Lower leg skin (tissue), 4 donors: ENCODE measurements around the gene MVP. TPM values are rescaled to one million over a fixed set of nuclear protein-coding genes. Genes with fewer than 3 reads are reported as not detected.
A peak's percentile ranks its signal among the peaks of the same experiment; 100 is the strongest.

Experiments used
- DNase-seq, 2 donors: peaks; one replicate each; pipeline ENCODE4 v3.0.0-alpha.2; 2019; ENCODE audit warnings: low spot score in 2 of 2
- H3K4me3 ChIP-seq: fragments of 200-600 bp; sonication (generic); 2 replicates; pipeline ENCODE4 v1.5.1; 2017; ENCODE audit warnings: mild to moderate bottlenecking, low read depth; ENCODE audit not compliant: poor library complexity, severe bottlenecking
- CTCF ChIP-seq, 3 donors: fragments of 450-650 bp; IDR thresholded peaks; one replicate each; pipeline ENCODE4 v1.5.1; 2016; ENCODE audit warnings: antibody characterized with exemption in 3 of 3, mild to moderate bottlenecking in 3 of 3, moderate library complexity in 2 of 3
- POLR2A ChIP-seq, 2 donors: fragments of 450-650 bp; IDR thresholded peaks; one replicate each; pipeline ENCODE4 v1.6.1; 2016 to 2017; ENCODE audit warnings: antibody characterized with exemption in 2 of 2, mild to moderate bottlenecking in 1 of 2, moderate library complexity in 1 of 2
- WGBS, 2 donors: methylation state at CpG; one replicate each; pipeline ENCODE4 v1.1.5; 2018; 5-methylcytosine and 5-hydroxymethylcytosine counted together
- intact Hi-C: fragments of 100-400 bp; cut with DNase I; formaldehyde crosslinking; loops from one replicate; pipeline ENCODE4 v1.15.0; 2023; ENCODE audit warnings: low total_unique reads
- total RNA-seq, 4 donors: library from RNA; depleted of rRNA; stranded (reverse); fragments of >200 nt; gene quantifications; one replicate each; pipeline ENCODE4 v1.1.0, GENCODE V29; 2016

The MVP gene
- total RNA-seq, 4 donors from 2014 or later: 58.2 to 94.1 (median 70.4) TPM

- TF ChIP-seq POLR2A (IDR thresholded peaks at IDR 0.05): no peak
- TF ChIP-seq CTCF (IDR thresholded peaks at IDR 0.05): no peak
- H3K4me3 ChIP-seq: peak overlapping the region; percentile 84
- intact Hi-C loops: no loop called here
- DNase-seq: peak in 1 of 2 donors; percentile 93
- 1 to 3% methylated on average over 37 of the region's 37 CpGs for WGBS, 2 donors
These were observed 3.4 kb upstream of the MVP start for GRCh38 chr16:29816694-29817441.

- H3K4me3 ChIP-seq: no peak overlapping the region
- WGBS, 2 donors: 74 to 82% methylated on average over 4 of the region's 4 CpGs
- intact Hi-C loops: no loop called here
- TF ChIP-seq POLR2A (IDR thresholded peaks at IDR 0.05) (no peak), CTCF (IDR thresholded peaks at IDR 0.05) (no peak)
- DNase-seq: no peak
These were observed 2.2 kb upstream of the MVP start for GRCh38 chr16:29818082-29818481.

GRCh38 chr16:29819506-29819905 lies 756 bp upstream of the MVP start:
- H3K4me3 ChIP-seq: no peak overlapping the region
- TF ChIP-seq CTCF (IDR thresholded peaks at IDR 0.05): no peak
- TF ChIP-seq POLR2A (IDR thresholded peaks at IDR 0.05): no peak
- intact Hi-C loops: no loop called here
- DNase-seq: no peak
- 56 to 60% methylated on average over 15 of the region's 15 CpGs for WGBS, 2 donors

GRCh38 chr16:29820730-29821642 lies 724 bp downstream of the MVP start:
- H3K4me3 ChIP-seq: peak overlapping the region; percentile 54
- TF ChIP-seq CTCF (IDR thresholded peaks at IDR 0.05) (no peak), POLR2A (IDR thresholded peaks at IDR 0.05) (no peak)
- WGBS, 2 donors: 11 to 12% methylated on average over 9 to 11 of the region's 11 CpGs
- no peak for DNase-seq
- intact Hi-C loops: no loop called here

GRCh38 chr16:29821643-29822115 lies 1.4 kb downstream of the MVP start:
- no peak for DNase-seq
- WGBS, 2 donors: 12 to 19% methylated on average over 7 of the region's 7 CpGs
- H3K4me3 ChIP-seq: peak overlapping the region; percentile 54
- TF ChIP-seq POLR2A (IDR thresholded peaks at IDR 0.05): no peak
- intact Hi-C loops: no loop called here

GRCh38 chr16:29824589-29825144 lies 4.4 kb downstream of the MVP start:
- WGBS, 2 donors: 22 to 32% methylated on average over 7 of the region's 7 CpGs
- no peak overlapping the region for H3K4me3 ChIP-seq
- no peak for DNase-seq
- no peak for TF ChIP-seq POLR2A (IDR thresholded peaks at IDR 0.05)
- TF ChIP-seq CTCF (IDR thresholded peaks at IDR 0.05): no peak
- intact Hi-C loops: no loop called here
